Measurements from ENCODE around the gene TTYH2. TPM values are rescaled to one million over a fixed set of nuclear protein-coding genes. Genes with fewer than 3 reads are reported as not detected.
A peak's percentile ranks its signal among the peaks of the same experiment; 100 is the strongest.

Gene TTYH2
- total and polyA plus RNA-seq, 2 experiments from 2014 or later, result 0.38 TPM; not detected in 1

GRCh38 chr17:74203439-74204240 is 9.7 kb upstream of the TTYH2 start, which contains the start of gene RPL38:
RPL38 (plus strand) TSS chr17:74203678; CDS start chr17:74203956, 278 bp downstream.
- no peaks in the 10 kb centered on the region for H3K9me3 ChIP-seq (ENCODE audit: low read depth)
- in situ Hi-C loops (cut with MboI), result no loop called here
- 1 to 2% methylated on average over 34 to 53 of the region's 53 CpGs for WGBS, 2 experiments (ENCODE audit: low coverage in 1 of 2, low lambda C conversion rate in 2 of 2, missing lambda C conversion rate in 2 of 2)

GRCh38 chr17:74204474-74204873 is 8.9 kb upstream of the TTYH2 start:
- Histone ChIP-seq H3K4me1 (ENCODE audit: insufficient read depth) (peaks cover 16% of the 10 kb centered on the region), H3K4me3 (peak overlapping the region; percentile 87), H4K20me1 (ENCODE audit: insufficient read depth) (peaks cover 15% of the 10 kb centered on the region), H3K9ac (peak overlapping the region; percentile 96), H3K27me3 (replicated peaks; ENCODE audit: insufficient read depth) (peaks cover 7% of the 10 kb centered on the region; the same call in 1 of the 2 replicates), H3K9me3 (ENCODE audit: low read depth) (no peaks in the 10 kb centered on the region), H3F3A (ENCODE audit: insufficient read depth) (peaks cover 46% of the 10 kb centered on the region), H3K27ac (peak overlapping the region; percentile 75), H3K9me2 (ENCODE audit: insufficient read depth) (no peaks in the 10 kb centered on the region), H2AFZ (no peak overlapping the region), H3K79me2 (ENCODE audit: insufficient read depth) (peaks cover 56% of the 10 kb centered on the region), H3K36me3 (ENCODE audit: low read depth) (peaks cover 39% of the 10 kb centered on the region), H3K4me2 (ENCODE audit: unreplicated experiment) (peak overlapping the region; percentile 90)
- 47 to 50% methylated on average over 14 of the region's 14 CpGs for WGBS, 2 experiments (ENCODE audit: low coverage in 1 of 2, low lambda C conversion rate in 2 of 2, missing lambda C conversion rate in 2 of 2)
- in situ Hi-C loops (cut with MboI), result no loop called here
- no peak for TF ChIP-seq EZH2phosphoT487 (IDR thresholded peaks at IDR 0.05; ENCODE audit: insufficient read depth, low read depth)
- no peak for TF ChIP-seq EZH2 (IDR thresholded peaks at IDR 0.05; ENCODE audit: insufficient read depth, poor library complexity, severe bottlenecking)
- no peak for DNase-seq

More at GRCh38 chr17:74203439-74204240, 9.7 kb upstream of the TTYH2 start, which contains the start of gene RPL38:
- H3K79me2 ChIP-seq (ENCODE audit: insufficient read depth), result peaks cover 52% of the 10 kb centered on the region
- peaks cover 38% of the 10 kb centered on the region for H3F3A ChIP-seq (ENCODE audit: insufficient read depth)
- TF ChIP-seq EZH2 (IDR thresholded peaks at IDR 0.05; ENCODE audit: insufficient read depth, poor library complexity, severe bottlenecking), result no peak
- TF ChIP-seq EZH2phosphoT487 (IDR thresholded peaks at IDR 0.05; ENCODE audit: insufficient read depth, low read depth), result no peak
- H2AFZ ChIP-seq, result peak within 1 kb of the TSS; percentile 46; the same call in 1 of the 2 replicates
- DNase-seq, result peak; percentile 97
- peak within 1 kb of the TSS; percentile 75 for H3K27ac ChIP-seq
- H3K9ac ChIP-seq, result peak within 1 kb of the TSS; percentile 96
- H3K4me1 ChIP-seq (ENCODE audit: insufficient read depth), result peaks cover 16% of the 10 kb centered on the region
- H3K27me3 ChIP-seq (replicated peaks; ENCODE audit: insufficient read depth), result peaks cover 7% of the 10 kb centered on the region; the same call in 1 of the 2 replicates
- H4K20me1 ChIP-seq (ENCODE audit: insufficient read depth), result peaks cover 15% of the 10 kb centered on the region
- peak within 1 kb of the TSS; percentile 90 for H3K4me2 ChIP-seq (ENCODE audit: unreplicated experiment)
- peak within 1 kb of the TSS; percentile 87 for H3K4me3 ChIP-seq
- H3K36me3 ChIP-seq (ENCODE audit: low read depth), result peaks cover 30% of the 10 kb centered on the region
- H3K9me2 ChIP-seq (ENCODE audit: insufficient read depth), result no peaks in the 10 kb centered on the region

DNA sequence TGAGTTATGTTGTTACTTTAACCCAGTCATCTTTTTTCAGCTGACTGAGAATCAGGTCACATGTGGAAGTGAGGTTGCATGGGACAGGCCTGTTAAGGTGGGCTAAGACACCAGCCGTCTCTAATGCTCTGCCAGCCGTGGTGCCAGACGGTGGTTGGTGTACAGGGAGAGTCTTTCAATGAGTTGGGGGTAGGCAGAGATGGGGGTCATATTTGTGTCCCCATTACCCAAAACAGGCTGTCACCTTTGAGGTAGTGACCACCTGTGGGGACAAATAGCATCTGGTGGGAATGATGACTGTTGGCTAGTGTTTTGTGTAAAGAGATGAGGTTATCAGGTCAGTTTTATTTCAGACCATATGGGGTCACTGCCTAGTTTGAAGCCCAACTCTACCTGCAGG is 8.1 kb upstream of the TTYH2 start:
- in situ Hi-C loops (cut with MboI), result no loop called here
- peak overlapping the region; percentile 90 for H3K4me2 ChIP-seq (ENCODE audit: unreplicated experiment)
- peaks cover 19% of the 10 kb centered on the region for H3K4me1 ChIP-seq (ENCODE audit: insufficient read depth)
- TF ChIP-seq EZH2phosphoT487 (IDR thresholded peaks at IDR 0.05; ENCODE audit: insufficient read depth, low read depth) (no peak), EZH2 (IDR thresholded peaks at IDR 0.05; ENCODE audit: insufficient read depth, poor library complexity, severe bottlenecking) (no peak)
- H3K36me3 ChIP-seq (ENCODE audit: low read depth), result peaks cover 46% of the 10 kb centered on the region
- H3K27me3 ChIP-seq (replicated peaks; ENCODE audit: insufficient read depth), result peaks cover 7% of the 10 kb centered on the region; the same call in 1 of the 2 replicates
- 86 to 100% methylated on average over 3 of the region's 3 CpGs for WGBS, 2 experiments (ENCODE audit: low coverage in 1 of 2, low lambda C conversion rate in 2 of 2, missing lambda C conversion rate in 2 of 2)
- H4K20me1 ChIP-seq (ENCODE audit: insufficient read depth), result peaks cover 20% of the 10 kb centered on the region
- H3K4me3 ChIP-seq, result peak overlapping the region; percentile 87
- no peaks in the 10 kb centered on the region for H3K9me3 ChIP-seq (ENCODE audit: low read depth)
- H3K27ac ChIP-seq, result 0 out of 2 replicates have a peak overlapping the region, but pooled peaks have one; percentile 75
- H2AFZ ChIP-seq, result no peak overlapping the region
- H3K79me2 ChIP-seq (ENCODE audit: insufficient read depth), result peaks cover 56% of the 10 kb centered on the region
- H3K9ac ChIP-seq, result peak overlapping the region; percentile 96
- no peaks in the 10 kb centered on the region for H3K9me2 ChIP-seq (ENCODE audit: insufficient read depth)
- peaks cover 54% of the 10 kb centered on the region for H3F3A ChIP-seq (ENCODE audit: insufficient read depth)
- DNase-seq, result no peak

DNA sequence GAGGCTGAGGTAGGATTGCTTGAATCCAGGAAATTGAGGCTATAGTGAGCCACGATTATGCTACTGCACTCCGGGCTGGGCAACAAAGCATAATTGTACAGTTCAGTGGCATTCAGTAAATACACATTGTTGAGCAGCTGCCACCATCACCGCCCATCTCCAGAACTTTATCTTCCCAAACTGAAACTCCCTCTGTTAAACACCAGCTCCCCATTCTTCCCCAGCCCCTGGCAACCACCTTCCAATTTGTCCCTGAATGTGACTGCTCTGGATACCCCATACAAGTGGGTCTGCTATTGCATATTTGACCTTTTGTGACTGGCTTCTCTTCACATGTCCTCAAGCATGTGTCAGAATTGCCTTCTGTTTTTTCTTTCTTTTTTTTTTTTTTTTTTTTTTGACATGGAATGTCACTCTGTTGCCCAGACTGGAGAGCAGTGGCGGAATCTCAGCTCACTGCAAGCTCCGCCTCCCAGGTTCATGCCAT is 7.0 kb upstream of the TTYH2 start:
- in situ Hi-C loops (cut with MboI), result no loop called here
- peak overlapping the region; percentile 90 for H3K4me2 ChIP-seq (ENCODE audit: unreplicated experiment)

More for the DNA sequence above, 7.0 kb upstream of the TTYH2 start:
- Histone ChIP-seq H4K20me1 (ENCODE audit: insufficient read depth) (peaks cover 20% of the 10 kb centered on the region), H2AFZ (no peak overlapping the region), H3K27me3 (replicated peaks; ENCODE audit: insufficient read depth) (peaks cover 7% of the 10 kb centered on the region; the same call in 1 of the 2 replicates), H3K36me3 (ENCODE audit: low read depth) (peaks cover 46% of the 10 kb centered on the region), H3K4me3 (no peak overlapping the region), H3K9me3 (ENCODE audit: low read depth) (no peaks in the 10 kb centered on the region), H3K27ac (no peak overlapping the region), H3F3A (ENCODE audit: insufficient read depth) (peaks cover 63% of the 10 kb centered on the region), H3K79me2 (ENCODE audit: insufficient read depth) (peaks cover 56% of the 10 kb centered on the region), H3K9ac (peak overlapping the region; percentile 96; the same call in 1 of the 2 replicates), H3K4me1 (ENCODE audit: insufficient read depth) (peaks cover 30% of the 10 kb centered on the region), H3K9me2 (ENCODE audit: insufficient read depth) (no peaks in the 10 kb centered on the region)
- TF ChIP-seq EZH2 (IDR thresholded peaks at IDR 0.05; ENCODE audit: insufficient read depth, poor library complexity, severe bottlenecking), result no peak
- TF ChIP-seq EZH2phosphoT487 (IDR thresholded peaks at IDR 0.05; ENCODE audit: insufficient read depth, low read depth), result no peak
- WGBS, 2 experiments (ENCODE audit: low coverage in 1 of 2, low lambda C conversion rate in 2 of 2, missing lambda C conversion rate in 2 of 2), result 69 to 70% methylated on average over 5 of the region's 5 CpGs
- DNase-seq, result no peak
